SK-N-SH treated with all-trans-retinoic acid at 6 μM for 48 hours (cell line): Measurements from ENCODE around the gene IL23R.
"Not testable (repeated sequence)": the region's sequence is repeated elsewhere in the genome, so short reads cannot be mapped to it uniquely, and the experiment has no call there.

Experiments
- ATAC-seq: fragments of 200-7000 bp; cut with Tn5 transposase; 3 replicates; pipeline ENCODE4 v1.9.1; 2020; ENCODE audit warnings: mild to moderate bottlenecking, moderate library complexity
- ARNTL ChIP-seq: fragments of 450-650 bp; formaldehyde crosslinking; IDR thresholded peaks from 2 replicates; pipeline ENCODE4 v1.5.0; 2020; ENCODE audit warnings: low read depth, mild to moderate bottlenecking, moderate library complexity, borderline replicate concordance
- BACH2 ChIP-seq: fragments of 250-450 bp; sonication (Bioruptor Pico); IDR thresholded peaks from 2 replicates; pipeline ENCODE4 v1.9.0; 2021; ENCODE audit warnings: mild to moderate bottlenecking, borderline replicate concordance
- CSDC2 ChIP-seq: fragments of 250-450 bp; sonication (Bioruptor Pico); IDR thresholded peaks from 2 replicates; pipeline ENCODE4 v1.5.0; 2020; ENCODE audit warnings: mild to moderate bottlenecking, moderate library complexity
- ESRRG ChIP-seq: fragments of 250-450 bp; sonication (Bioruptor Pico); IDR thresholded peaks from 2 replicates; pipeline ENCODE4 v1.6.1; 2021; ENCODE audit warnings: mild to moderate bottlenecking
- GLIS3 ChIP-seq: fragments of 250-450 bp; sonication (Bioruptor Pico); IDR thresholded peaks from 2 replicates; pipeline ENCODE4 v1.5.0; 2020; ENCODE audit warnings: mild to moderate bottlenecking, moderate library complexity
- ISL1 ChIP-seq: fragments of 250-450 bp; sonication (Bioruptor Pico); IDR thresholded peaks from 2 replicates; pipeline ENCODE4 v2.1.2; 2022; ENCODE audit warnings: mild to moderate bottlenecking, moderate library complexity
- OSR1 ChIP-seq: fragments of 250-450 bp; sonication (Bioruptor Pico); IDR thresholded peaks from 2 replicates; pipeline ENCODE4 v1.8.0; 2022; ENCODE audit warnings: moderate library complexity, mild to moderate bottlenecking, inconsistent platforms
- POU6F1 ChIP-seq: fragments of 250-450 bp; sonication (Bioruptor Pico); IDR thresholded peaks from 2 replicates; pipeline ENCODE4 v1.8.0; 2021; ENCODE audit warnings: low read depth, mild to moderate bottlenecking, moderate library complexity, borderline replicate concordance
- PPARA ChIP-seq: fragments of 250-450 bp; sonication (Bioruptor Pico); IDR thresholded peaks from 2 replicates; pipeline ENCODE4 v1.5.0; 2020; ENCODE audit warnings: mild to moderate bottlenecking, borderline replicate concordance
- RARB ChIP-seq: fragments of 250-450 bp; sonication (Bioruptor Pico); IDR thresholded peaks from 2 replicates; pipeline ENCODE4 v1.8.0; 2021; ENCODE audit warnings: mild to moderate bottlenecking, moderate library complexity
- SNAI2 ChIP-seq: fragments of 250-450 bp; sonication (Bioruptor Pico); IDR thresholded peaks from 2 replicates; pipeline ENCODE4 v1.5.0; 2020; ENCODE audit warnings: mild to moderate bottlenecking, moderate library complexity
- TCF4 ChIP-seq: fragments of 250-450 bp; sonication (Bioruptor Pico); IDR thresholded peaks from 2 replicates; pipeline ENCODE4 v1.8.0; 2021; ENCODE audit warnings: mild to moderate bottlenecking, moderate library complexity, borderline replicate concordance
- ZC3H10 ChIP-seq: fragments of 250-450 bp; sonication (Bioruptor Pico); IDR thresholded peaks from 2 replicates; pipeline ENCODE4 v1.5.1; 2021; ENCODE audit warnings: mild to moderate bottlenecking, moderate library complexity
- ZFP3 ChIP-seq: fragments of 250-450 bp; sonication (Bioruptor Pico); IDR thresholded peaks from 2 replicates; pipeline ENCODE4 v1.5.0; 2020; ENCODE audit warnings: mild to moderate bottlenecking, moderate library complexity
- ZFP30 ChIP-seq: fragments of 450-650 bp; formaldehyde crosslinking; IDR thresholded peaks from 2 replicates; pipeline ENCODE4 v1.5.0; 2022; ENCODE audit warnings: mild to moderate bottlenecking, moderate library complexity
- ZNF565 ChIP-seq: fragments of 450-650 bp; formaldehyde crosslinking; conservative IDR thresholded peaks from 2 replicates; pipeline ENCODE4 v1.5.0; 2020; ENCODE audit warnings: low read depth, mild to moderate bottlenecking, moderate library complexity
- ZNF70 ChIP-seq: fragments of 450-650 bp; formaldehyde crosslinking; IDR thresholded peaks from 2 replicates; pipeline ENCODE4 v1.5.0; 2020; ENCODE audit warnings: mild to moderate bottlenecking, moderate library complexity
- ZNF8 ChIP-seq: fragments of 450-650 bp; formaldehyde crosslinking; IDR thresholded peaks from 2 replicates; pipeline ENCODE4 v1.5.0; 2020; ENCODE audit warnings: mild to moderate bottlenecking, moderate library complexity
- TF ChIP-seq, protein P1 (sequence below): fragments of 250-450 bp; sonication (Bioruptor Pico); IDR thresholded peaks from 2 replicates; pipeline ENCODE4 v1.5.1; 2020; ENCODE audit warnings: low read depth, mild to moderate bottlenecking, moderate library complexity
- TF ChIP-seq, protein P2 (sequence below): fragments of 250-450 bp; sonication (Bioruptor Pico); IDR thresholded peaks from 2 replicates; pipeline ENCODE4 v1.5.1; 2021; ENCODE audit warnings: mild to moderate bottlenecking, moderate library complexity
- TF ChIP-seq, protein P3 (sequence below): fragments of 250-450 bp; sonication (Bioruptor Pico); IDR thresholded peaks from 2 replicates; pipeline ENCODE4 v1.5.0; 2020; ENCODE audit warnings: mild to moderate bottlenecking, moderate library complexity
- TF ChIP-seq, protein P4 (sequence below): fragments of 250-450 bp; sonication (Bioruptor Pico); IDR thresholded peaks from 2 replicates; pipeline ENCODE4 v1.8.0; 2020; ENCODE audit warnings: mild to moderate bottlenecking, moderate library complexity, borderline replicate concordance

Gene IL23R

DNA sequence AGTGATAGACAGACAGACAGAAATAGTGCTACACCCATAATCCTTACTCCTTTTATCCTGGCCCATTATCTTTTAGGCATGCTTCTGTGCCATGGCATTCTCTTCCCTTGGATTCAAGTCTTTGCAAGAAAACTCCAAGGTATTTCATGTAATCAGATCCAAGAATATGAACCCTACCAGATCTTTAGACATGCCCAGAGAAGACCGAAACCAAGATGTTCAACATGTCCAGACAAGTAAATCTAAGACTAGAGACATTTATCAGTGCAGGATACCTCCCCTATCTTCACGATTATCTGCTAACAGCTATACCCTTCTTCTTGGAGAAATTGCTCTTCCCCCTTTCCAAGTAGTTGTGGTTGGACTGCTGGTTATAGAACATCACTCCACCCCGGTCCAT lies 19.7 kb upstream of the IL23R start:
- ATAC-seq = no peak
- no peak for TF ChIP-seq ESRRG (CRISPR knock-in tag)

GRCh38 chr1:67147973-67148372 lies 18.3 kb upstream of the IL23R start:
- not testable (repeated sequence) for ATAC-seq

GRCh38 chr1:67148516-67149178 lies 17.6 kb upstream of the IL23R start:
- TF ChIP-seq ZNF8 (CRISPR knock-in tag) (no peak), POU6F1 (no peak), ISL1 (CRISPR knock-in tag) (no peak), ZNF70 (CRISPR knock-in tag) (no peak), BACH2 (CRISPR knock-in tag) (no peak), ARNTL (CRISPR knock-in tag) (no peak), CSDC2 (CRISPR knock-in tag) (no peak), ZC3H10 (no peak), TCF4 (CRISPR knock-in tag) (no peak), ESRRG (CRISPR knock-in tag) (no peak), ZFP3 (no peak), RARB (CRISPR knock-in tag) (no peak), OSR1 (no peak), SNAI2 (CRISPR knock-in tag) (no peak), ZFP30 (CRISPR knock-in tag) (no peak)
- TF ChIP-seq, protein P1, sequence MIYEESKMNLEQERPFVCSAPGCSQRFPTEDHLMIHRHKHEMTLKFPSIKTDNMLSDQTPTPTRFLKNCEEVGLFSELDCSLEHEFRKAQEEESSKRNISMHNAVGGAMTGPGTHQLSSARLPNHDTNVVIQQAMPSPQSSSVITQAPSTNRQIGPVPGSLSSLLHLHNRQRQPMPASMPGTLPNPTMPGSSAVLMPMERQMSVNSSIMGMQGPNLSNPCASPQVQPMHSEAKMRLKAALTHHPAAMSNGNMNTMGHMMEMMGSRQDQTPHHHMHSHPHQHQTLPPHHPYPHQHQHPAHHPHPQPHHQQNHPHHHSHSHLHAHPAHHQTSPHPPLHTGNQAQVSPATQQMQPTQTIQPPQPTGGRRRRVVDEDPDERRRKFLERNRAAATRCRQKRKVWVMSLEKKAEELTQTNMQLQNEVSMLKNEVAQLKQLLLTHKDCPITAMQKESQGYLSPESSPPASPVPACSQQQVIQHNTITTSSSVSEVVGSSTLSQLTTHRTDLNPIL = no peak
- TF ChIP-seq, protein P2, sequence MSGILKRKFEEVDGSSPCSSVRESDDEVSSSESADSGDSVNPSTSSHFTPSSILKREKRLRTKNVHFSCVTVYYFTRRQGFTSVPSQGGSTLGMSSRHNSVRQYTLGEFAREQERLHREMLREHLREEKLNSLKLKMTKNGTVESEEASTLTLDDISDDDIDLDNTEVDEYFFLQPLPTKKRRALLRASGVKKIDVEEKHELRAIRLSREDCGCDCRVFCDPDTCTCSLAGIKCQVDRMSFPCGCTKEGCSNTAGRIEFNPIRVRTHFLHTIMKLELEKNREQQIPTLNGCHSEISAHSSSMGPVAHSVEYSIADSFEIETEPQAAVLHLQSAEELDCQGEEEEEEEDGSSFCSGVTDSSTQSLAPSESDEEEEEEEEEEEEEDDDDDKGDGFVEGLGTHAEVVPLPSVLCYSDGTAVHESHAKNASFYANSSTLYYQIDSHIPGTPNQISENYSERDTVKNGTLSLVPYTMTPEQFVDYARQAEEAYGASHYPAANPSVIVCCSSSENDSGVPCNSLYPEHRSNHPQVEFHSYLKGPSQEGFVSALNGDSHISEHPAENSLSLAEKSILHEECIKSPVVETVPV (CRISPR knock-in tag) = no peak
- TF ChIP-seq, protein P3, sequence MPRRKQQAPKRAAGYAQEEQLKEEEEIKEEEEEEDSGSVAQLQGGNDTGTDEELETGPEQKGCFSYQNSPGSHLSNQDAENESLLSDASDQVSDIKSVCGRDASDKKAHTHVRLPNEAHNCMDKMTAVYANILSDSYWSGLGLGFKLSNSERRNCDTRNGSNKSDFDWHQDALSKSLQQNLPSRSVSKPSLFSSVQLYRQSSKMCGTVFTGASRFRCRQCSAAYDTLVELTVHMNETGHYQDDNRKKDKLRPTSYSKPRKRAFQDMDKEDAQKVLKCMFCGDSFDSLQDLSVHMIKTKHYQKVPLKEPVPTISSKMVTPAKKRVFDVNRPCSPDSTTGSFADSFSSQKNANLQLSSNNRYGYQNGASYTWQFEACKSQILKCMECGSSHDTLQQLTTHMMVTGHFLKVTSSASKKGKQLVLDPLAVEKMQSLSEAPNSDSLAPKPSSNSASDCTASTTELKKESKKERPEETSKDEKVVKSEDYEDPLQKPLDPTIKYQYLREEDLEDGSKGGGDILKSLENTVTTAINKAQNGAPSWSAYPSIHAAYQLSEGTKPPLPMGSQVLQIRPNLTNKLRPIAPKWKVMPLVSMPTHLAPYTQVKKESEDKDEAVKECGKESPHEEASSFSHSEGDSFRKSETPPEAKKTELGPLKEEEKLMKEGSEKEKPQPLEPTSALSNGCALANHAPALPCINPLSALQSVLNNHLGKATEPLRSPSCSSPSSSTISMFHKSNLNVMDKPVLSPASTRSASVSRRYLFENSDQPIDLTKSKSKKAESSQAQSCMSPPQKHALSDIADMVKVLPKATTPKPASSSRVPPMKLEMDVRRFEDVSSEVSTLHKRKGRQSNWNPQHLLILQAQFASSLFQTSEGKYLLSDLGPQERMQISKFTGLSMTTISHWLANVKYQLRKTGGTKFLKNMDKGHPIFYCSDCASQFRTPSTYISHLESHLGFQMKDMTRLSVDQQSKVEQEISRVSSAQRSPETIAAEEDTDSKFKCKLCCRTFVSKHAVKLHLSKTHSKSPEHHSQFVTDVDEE (CRISPR knock-in tag) = no peak
- peak; percentile 45 for ATAC-seq

- TF ChIP-seq BACH2 (CRISPR knock-in tag) = no peak
- TF ChIP-seq TCF4 (CRISPR knock-in tag) = no peak
- TF ChIP-seq ZNF565 = no peak
- ATAC-seq = peak; percentile 99
Measured at GRCh38 chr1:67149179-67149770, 17.0 kb upstream of the IL23R start.

DNA sequence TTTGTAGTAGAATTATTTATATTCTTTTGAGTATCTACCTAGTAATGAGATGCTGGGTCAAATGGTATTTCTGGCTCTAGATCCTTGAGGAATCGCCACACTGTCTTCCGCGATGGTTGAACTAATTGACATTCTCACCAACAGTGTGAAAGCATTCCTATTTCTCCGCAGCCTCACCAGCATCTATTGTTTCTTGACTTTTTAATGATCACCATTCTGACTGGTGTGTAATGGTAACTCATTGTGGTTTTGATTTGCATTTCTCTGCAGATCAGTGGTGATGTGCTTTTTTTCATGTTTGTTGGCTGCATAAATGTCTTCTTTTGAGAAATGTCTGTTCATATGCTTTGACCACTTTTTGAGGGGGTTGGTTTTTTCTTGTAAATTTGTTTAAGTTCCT lies 15.3 kb upstream of the IL23R start:
- ATAC-seq = no peak
- no peak for TF ChIP-seq POU6F1
- no peak for TF ChIP-seq ZFP30 (CRISPR knock-in tag)
- no peak for TF ChIP-seq ARNTL (CRISPR knock-in tag)
- TF ChIP-seq TCF4 (CRISPR knock-in tag) = no peak
- TF ChIP-seq, protein P4, sequence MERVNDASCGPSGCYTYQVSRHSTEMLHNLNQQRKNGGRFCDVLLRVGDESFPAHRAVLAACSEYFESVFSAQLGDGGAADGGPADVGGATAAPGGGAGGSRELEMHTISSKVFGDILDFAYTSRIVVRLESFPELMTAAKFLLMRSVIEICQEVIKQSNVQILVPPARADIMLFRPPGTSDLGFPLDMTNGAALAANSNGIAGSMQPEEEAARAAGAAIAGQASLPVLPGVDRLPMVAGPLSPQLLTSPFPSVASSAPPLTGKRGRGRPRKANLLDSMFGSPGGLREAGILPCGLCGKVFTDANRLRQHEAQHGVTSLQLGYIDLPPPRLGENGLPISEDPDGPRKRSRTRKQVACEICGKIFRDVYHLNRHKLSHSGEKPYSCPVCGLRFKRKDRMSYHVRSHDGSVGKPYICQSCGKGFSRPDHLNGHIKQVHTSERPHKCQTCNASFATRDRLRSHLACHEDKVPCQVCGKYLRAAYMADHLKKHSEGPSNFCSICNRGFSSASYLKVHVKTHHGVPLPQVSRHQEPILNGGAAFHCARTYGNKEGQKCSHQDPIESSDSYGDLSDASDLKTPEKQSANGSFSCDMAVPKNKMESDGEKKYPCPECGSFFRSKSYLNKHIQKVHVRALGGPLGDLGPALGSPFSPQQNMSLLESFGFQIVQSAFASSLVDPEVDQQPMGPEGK (CRISPR knock-in tag) = no peak
- TF ChIP-seq CSDC2 (CRISPR knock-in tag) = no peak
- TF ChIP-seq ZNF8 (CRISPR knock-in tag) = no peak
- TF ChIP-seq ISL1 (CRISPR knock-in tag) = no peak
- no peak for TF ChIP-seq GLIS3 (CRISPR knock-in tag)
- TF ChIP-seq PPARA (CRISPR knock-in tag) = no peak
- TF ChIP-seq ESRRG (CRISPR knock-in tag) = no peak
- TF ChIP-seq, protein P2 (CRISPR knock-in tag) = no peak
- no peak for TF ChIP-seq OSR1
